GM21367 (cell line): ENCODE measurements around the gene UNC79.
"Not testable (repeated sequence)": the region's sequence is repeated elsewhere in the genome, so short reads cannot be mapped to it uniquely, and the experiment has no call there.

Experiments
- ATAC-seq: cut with Tn5 transposase; IDR thresholded peaks from one replicate; pipeline ENCODE4 v1.9.1; 2021; ENCODE audit not compliant: unreplicated experiment

Gene UNC79

DNA sequence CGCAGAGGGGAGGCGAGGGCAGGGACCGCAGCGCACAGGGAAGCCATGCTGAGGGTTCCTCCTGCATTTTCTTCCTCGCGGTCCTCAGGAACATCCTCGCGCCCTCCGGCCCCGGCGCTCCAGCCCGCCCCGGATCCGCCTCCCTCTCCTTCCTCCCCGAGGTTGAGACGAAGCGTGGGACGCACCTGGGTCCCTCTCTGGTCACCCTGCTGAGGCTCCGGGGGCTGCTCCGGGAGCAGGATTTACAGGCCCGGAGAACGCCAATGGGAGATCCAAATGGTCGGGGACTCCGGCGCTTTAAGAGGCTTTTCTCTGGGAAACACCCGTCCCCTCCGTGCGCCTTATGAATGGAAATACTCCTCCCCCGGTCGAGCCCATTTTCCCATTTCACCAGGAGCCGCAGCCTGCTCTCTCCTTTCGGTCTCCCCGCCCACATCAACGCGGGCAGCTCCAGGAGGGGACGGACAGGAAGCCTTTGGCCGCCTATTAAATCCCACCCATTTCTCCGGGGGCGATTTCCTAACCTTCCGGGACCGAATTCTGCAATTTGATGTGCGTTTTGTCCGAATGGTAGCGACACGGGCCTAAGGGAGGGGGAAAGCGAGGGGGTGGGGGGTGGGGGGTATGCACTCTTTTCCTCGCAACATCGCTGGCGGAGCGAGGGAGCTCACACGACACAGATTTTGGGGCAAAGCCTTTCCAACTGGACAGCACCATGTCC is at the start of gene UNC79:
Gene UNC79, plus strand, starts transcription at position 625 of the 721 bp plus-strand sequence. Its CDS starts 91 bp downstream, at position 716.
- ATAC-seq = no peak

DNA sequence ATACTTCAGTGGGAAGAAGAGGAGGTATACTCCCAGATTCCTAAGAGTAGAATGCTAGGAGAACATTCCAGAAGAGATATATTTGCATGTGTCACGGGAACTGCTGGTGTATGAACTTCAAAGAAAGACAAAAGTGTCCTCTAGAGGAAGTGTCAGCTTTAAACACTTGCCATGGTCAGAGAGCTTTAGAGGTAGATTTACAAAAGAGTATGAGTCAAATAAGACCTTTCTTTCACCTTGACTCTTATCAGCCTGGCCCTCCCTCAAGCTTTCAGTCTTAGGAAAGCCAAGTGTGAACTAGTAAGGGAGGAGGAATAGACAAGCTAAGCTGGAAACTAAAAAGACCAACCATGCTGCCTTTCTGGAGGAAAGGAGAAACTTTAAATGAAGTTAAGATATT is 49.1 kb upstream of the UNC79 start:
- ATAC-seq = no peak

DNA sequence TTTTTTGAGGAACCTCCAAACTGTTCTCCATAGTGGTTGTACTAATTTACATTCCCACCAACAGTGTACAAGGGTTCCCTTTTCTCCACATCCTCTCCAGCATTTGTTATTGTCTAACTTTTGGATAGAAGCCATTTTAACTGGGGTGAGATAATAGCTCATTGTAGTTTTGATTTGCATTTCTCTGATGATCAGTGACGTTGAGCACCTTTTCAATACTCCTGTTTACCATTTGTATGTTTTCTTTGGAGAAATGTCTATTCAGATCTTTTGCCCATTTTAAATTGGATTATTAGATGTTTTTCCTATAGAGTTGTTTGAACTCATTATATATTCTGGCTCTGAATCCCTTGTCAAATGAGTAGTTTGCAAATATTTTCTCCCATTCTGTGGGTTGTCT is 46.5 kb upstream of the UNC79 start:
- ATAC-seq = not testable (repeated sequence)

DNA sequence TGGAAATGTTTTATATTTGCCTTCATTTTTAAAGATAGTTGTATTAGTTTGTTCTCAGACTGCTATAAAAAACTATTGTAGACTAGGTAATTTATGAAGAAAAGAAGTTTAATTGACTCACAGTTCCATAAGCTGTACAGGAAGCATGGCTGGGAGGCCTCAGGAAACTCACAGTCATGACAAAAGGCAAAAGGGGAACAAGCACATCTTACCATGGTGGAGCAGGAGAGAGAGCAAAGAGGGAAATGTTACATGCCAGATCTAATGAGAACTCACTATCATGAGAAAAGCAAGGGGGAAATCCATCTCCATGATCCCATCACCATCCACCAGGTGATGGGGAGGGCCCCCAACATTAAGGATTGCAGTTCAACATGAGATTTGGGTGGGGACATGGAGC is 35.5 kb upstream of the UNC79 start:
- no peak for ATAC-seq

DNA sequence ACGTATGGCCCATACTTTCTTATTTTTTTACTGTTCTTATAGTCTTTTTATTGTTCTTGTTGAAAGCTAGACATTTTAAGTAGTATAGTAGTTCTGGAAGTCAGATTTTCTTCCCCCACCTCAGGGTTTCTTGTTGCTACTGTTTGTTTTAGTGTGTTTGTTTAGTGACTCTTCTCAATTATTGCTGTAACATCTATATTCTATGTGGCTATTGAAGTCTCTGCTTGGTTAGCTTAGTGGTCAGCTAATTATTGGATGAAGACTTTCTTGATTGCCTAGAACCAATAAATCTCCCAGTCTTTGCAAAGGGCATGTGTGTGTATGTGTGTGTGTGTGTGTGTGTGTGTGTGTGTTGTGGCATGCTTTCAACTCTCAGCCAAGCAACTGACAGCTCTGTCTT is 34.3 kb upstream of the UNC79 start:
- no peak for ATAC-seq

DNA sequence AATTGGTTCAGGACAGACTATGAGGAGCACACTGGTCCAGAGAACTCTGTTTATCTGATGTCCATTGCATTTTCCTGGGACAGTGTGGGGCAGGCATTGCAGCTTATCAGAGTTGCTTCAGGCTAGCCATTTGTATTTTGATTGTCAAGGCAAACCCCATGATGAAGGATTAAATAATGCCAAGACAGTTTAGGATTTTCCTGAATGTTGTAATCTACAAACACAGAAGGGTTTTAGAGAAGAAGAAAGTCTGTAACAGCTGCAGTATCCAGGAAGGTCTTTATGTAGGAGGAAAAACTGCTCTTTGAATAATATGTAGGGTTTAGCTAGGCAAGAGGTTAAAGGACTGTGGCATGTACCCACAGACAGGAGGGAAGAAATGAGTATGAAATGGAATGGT is 32.2 kb upstream of the UNC79 start:
- ATAC-seq = no peak

DNA sequence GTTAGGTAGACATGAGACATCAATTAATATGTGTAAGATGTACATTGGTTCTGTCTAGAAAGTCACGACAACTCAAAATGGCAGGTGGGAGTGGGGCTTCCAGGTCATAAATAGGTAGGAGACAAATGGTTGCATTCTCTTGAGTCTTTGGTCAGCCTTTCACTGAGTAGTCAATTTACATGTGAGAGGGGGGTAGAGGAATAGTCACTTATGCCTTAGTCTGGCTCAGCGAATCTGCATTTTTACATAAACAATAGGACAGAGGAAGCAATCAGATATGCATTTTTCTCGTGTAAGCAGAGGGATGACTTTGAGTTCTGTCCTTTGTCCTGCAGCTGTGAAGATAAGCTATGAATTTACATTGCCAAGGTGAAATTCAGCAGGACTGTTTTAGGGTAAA is 27.8 kb upstream of the UNC79 start:
- no peak for ATAC-seq

DNA sequence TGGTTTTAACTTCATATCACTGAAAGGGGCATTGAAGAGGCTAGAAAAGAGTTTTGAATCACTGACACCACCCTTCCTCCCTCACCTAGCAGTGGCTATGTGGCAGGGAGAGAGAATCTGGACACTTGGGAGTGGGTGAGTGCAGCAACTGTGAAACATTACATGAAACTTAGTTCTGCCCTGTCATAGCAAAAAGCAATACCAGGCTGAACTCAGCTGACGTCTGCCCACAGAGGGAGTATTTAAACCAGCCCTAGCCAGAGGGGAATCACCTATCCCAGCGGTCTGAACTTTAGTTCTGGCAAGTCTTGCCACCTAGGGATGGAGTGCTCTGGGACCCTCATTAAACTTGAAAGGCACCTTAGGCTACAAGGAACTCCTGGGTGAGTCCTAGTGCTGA is 20.7 kb upstream of the UNC79 start:
- ATAC-seq = no peak

DNA sequence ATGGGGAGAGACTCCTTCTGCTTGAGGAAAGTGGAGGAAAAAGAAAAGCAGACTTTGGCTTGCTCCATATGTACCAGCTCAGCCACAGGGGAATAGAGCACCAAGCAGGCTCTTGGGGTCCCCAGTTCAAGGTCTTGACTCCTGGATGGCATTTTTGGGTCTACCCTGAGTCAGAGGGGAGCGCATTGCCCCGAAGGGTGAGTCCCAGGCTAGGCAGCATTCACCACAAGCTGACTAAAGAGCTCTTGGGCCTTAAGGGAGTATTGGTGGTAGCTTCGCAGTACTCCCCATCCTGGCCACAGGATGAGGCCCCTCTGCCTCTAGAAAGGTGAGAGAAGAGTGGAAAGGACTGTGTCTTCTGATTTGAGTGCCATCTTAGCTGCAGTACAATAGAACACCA is 19.8 kb upstream of the UNC79 start:
- ATAC-seq = no peak

DNA sequence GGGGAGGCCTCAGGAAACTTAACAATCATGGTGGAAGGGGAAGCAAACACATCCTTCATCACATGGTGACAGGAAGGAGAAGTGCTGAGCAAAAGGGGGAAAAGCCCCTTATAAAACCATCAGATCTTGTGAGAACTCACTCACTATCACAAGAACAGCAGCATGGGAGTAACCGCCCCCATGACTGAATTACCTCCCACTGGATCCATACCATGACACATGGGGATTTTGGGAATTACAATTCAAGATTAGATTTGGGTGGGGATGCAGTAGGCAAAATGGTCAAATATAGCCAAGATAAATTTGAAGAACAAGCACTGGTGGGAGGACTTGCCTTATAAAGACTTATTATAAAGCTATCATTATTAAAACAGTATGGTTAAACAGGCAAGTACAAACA is 5.6 kb upstream of the UNC79 start:
- not testable (repeated sequence) for ATAC-seq

DNA sequence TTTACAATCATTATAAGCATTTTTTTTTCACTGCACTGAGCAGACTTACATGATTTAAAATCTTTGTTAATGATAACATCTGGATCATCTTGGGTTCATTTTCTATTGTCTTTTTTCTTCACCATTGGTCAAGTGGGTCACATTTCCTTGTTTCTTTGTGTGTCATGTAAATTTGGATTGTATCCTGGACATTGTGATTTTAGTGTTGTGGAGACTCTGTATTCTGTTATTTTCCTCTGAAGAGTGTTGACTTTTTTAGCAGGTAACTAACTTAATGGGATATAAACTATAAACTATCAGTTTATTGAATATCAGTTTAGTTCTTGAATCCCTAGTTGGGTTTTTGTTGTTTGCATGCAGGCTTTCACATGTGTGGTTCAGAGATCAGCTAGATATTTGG is 4.0 kb upstream of the UNC79 start:
- ATAC-seq = no peak

DNA sequence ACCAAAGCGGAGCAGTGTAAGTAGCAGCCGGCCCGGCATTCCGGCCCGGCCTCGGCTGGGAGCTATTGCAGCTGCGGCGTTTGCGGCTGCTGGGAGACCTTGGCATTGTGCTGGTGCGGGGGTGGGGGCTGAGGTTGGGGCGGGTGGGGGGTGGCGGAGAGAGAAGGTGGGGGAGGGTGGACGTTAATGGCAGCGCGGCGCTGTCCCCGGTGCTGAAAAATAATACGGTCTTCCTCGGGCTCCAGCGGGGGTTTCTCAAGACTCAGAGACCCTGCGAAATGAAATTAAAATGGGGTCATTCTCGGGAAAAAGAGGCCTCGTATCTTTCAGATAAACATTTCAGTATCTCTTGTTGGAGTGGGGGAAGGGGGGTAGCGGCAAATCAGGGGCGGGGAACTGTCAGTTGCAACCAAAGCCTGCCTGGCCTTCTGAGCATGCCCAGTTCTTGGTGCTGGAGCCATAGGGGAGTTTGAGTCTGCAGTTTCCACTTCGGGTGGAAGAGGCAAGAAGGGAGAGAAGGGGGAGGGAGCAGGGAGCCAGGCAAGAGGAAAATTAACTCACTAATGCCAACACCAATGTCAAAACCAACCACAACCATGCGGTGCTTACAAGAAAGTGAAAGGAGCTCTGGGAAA is 414 bp downstream of the UNC79 start:
- ATAC-seq = no peak

DNA sequence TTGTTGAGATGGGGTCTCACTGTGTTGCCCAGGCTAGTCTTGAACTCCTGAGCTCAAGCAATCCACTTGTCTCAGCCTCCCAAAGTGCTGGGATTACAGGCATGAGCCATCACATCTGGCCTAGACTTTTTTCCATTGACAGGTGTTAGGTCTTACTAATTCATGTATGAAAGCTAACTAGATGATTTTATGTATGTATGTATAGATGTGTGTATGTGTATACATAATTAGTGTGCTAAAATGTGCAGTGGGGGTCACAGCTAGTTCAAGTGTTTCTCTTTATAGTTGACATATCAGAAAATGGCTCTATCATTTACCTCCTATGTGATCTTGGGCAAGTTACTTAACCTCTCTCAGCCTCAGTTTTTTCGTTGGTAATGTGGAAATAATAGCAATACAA is 23.5 kb downstream of the UNC79 start:
- no peak for ATAC-seq

DNA sequence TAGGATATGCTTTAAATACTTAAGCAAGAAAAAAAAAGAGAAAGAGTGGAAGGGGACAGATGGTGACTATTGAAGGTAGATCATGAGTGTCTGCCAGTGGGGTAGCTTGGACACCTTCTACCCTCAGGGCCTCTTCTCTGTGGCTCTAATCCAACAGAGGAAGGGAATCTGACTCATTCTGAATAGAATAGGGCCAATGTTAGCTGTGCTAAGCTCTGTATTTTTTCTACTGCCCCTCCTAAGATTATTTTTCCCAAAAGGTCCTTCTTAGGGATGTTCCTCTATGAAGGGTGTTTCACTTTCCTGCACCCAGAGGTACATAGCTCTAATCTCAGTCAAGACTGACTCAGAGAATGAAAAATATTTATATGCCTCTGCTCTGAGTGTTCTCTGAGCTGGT is 25.6 kb downstream of the UNC79 start:
- ATAC-seq = no peak

DNA sequence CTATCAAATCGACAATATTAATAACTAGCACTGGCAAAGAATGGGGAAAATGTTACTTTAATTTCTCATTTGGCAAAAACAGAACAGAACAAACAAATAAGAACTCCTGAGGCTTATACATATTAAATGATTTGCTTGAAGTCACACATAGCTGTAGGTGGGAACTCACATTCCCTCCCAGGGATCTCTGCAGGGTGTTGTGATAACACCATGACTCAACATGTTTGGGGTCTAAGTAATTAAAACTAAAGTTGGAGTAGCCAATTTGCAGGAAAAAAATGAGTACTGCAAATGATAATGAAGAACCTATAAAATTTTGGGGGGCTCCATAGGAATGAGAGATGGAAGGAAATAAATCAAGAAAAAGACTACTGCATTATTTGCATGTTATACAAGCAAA is 27.5 kb downstream of the UNC79 start:
- no peak for ATAC-seq

DNA sequence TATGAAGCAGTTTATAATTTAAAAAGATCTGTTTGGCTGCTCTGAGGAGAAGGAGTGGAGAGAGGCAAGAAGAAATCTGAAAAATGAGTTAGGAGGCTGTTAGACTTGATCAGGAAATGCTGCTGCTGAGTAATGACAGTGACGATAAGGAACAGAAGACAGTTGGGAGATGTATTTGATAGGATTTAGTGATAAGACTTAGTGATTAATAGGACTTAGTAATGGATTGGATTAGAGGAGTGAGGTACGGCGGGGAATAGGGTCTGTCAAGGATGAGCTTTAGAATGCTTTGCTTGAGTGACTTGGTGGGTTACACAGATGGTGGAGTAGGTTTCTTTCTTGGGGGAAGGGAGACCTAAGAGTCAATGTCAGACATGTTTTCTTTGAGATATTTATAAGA is 31.7 kb downstream of the UNC79 start:
- no peak for ATAC-seq

DNA sequence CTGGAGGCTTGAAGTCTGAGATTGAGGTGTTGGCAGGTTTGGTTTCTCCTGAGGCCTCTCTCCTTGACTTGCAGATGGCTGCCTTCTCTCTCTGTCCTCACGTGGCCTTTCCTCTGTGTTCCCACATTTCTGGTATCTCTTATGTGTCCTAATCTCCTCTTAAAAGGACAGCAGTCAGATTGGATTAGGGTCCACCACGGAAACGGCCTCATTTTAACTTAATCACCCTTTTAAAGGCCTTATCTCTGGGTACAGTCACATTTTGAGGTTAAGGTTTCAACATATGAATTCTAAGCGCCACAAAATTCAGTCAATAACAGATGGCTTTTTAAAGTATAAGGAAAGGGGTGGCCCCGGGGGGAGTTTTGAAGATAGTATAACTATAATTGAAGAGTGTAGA is 33.5 kb downstream of the UNC79 start:
- ATAC-seq = no peak

DNA sequence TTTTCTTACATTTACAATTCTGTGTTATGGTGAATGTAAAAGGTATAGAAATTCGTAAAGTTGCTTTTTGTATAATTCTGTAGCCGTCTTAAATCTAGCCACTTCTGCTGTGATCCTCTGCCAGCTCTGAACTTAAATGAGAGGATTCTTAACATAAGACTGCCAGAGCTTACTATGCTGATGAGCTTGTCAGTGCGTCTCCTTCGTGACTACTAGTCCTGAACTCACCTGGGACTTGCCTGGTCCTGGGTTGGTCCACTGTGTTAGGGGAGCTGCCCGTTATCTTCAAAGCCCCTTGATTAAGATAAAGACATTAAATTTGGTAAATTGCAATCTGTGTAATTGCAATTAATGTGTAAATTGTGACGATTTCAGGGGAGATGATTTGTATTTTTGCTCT is 44.7 kb downstream of the UNC79 start:
- ATAC-seq = no peak

DNA sequence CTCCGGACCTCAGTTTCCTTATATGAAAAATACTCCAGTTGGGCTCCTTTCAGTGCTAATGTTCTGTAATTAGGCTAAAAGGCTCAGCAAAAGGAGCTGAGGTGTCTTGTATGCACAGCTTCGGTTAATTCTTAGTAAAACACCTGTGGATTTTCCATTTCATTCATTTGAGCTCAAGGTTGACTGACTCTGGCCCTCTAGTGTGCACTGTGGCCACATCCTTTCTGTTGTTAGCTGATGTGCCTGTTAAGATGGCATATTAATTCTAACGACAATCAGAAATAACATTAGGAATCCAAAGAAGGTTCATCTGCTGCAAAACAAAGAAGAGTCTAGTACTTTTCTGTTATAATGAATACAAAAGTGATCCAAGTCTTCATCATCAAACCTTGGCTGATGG is 45.6 kb downstream of the UNC79 start:
- no peak for ATAC-seq

DNA sequence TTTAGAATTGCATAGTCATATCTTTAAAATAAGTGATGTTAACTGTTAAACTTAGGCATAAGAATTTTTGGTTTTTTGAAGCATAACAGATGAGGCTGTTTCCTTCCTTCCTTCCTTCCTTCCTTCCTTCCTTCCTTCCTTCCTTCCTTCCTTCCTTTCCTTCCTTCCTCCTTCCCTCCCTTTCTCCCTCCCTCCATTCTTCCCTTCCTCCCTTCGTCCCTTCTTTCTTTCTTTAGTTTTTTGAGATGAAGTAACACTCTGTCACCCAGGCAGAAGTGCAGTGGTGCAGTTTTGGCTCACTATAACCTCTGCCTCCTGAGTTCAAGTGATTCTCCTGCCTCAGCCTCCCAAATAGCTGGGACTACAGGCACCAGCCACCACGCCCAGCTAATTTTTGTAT is 48.3 kb downstream of the UNC79 start:
- ATAC-seq = not testable (repeated sequence)

DNA sequence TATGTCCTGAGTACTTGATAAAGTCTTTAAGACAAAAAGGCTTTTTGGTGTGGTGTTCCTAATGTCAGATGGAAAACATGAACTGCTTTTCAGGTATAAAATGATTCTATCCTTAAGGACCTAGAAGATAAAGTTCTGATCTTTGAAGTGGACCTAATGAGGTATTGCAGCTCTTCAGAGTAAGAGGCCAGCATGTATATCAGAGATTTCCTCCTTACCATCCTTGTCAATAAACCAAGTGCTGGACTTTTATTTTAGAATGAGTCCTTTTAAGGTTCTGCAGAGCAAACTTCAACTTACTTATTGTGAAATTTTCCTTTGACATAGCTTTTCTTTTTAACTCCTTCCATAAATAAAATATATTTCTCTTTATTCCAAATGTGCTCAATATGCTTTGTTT is 50.1 kb downstream of the UNC79 start:
- no peak for ATAC-seq

DNA sequence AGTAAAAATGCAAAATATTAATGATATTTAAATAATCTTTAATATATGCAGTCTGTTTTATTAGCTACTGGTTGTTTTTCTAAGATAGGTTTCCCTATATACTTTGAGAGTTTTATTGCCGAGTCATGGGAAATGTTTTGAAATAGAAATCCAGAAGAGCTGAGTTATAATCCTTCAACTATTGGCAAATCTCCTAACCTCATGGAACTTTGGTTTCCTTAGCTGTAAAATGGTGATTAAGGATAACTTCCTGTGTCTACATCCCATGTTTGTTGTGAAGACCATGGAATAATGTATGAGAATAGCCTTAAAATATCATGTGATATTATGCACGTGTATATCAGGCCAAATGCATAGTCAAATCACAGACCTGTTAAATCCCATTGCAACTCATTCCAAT is 51.0 kb downstream of the UNC79 start:
- no peak for ATAC-seq

DNA sequence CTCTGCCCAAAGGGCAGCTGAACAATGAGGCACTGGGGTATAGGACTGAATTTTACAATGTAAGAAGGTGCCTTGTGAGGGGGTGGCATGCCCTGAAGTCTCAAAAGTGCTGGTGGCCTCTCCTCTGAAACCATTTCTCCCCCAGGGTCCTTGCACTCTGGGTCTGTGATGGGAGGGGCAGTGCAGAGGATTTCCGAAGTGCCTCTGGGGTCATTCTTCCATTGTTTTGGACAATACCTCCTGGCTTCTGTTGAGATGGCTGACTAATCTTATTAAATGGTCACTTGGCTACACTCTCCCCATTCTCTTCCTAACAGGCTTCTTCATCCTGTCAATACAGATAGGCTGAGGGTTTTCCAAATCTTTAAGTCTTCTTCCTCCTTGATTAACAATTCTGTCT is 59.3 kb downstream of the UNC79 start:
- ATAC-seq = no peak
